NCI-H146 (cell line): Measurements from ENCODE around the gene SBF2.

Experiments
- DNase-seq: peaks from one replicate; lab custom pipeline; 2025; lab: John Stamatoyannopoulos, UW

SBF2 gene

GRCh38 chr11:9851366-9851765, 442.7 kb downstream of the SBF2 start:
- DNase-seq, result no peak

- no peak for DNase-seq
Measured at GRCh38 chr11:9850224-9850895, 443.7 kb downstream of the SBF2 start.

GRCh38 chr11:9849389-9849788, 444.6 kb downstream of the SBF2 start:
- DNase-seq, result no peak

GRCh38 chr11:9847636-9848035, 446.4 kb downstream of the SBF2 start:
- no peak for DNase-seq

GRCh38 chr11:9842923-9843322, 451.1 kb downstream of the SBF2 start:
- DNase-seq, result no peak

- no peak for DNase-seq
Measured at GRCh38 chr11:9840460-9841004, 453.5 kb downstream of the SBF2 start.

- no peak for DNase-seq
Measured at GRCh38 chr11:9839550-9839949, 454.5 kb downstream of the SBF2 start.

GRCh38 chr11:9838961-9839360, 455.1 kb downstream of the SBF2 start:
- DNase-seq, result no peak

- DNase-seq, result no peak
Measured at GRCh38 chr11:9838229-9838628, 455.8 kb downstream of the SBF2 start.

GRCh38 chr11:9834291-9834690, 459.7 kb downstream of the SBF2 start:
- no peak for DNase-seq

GRCh38 chr11:9831122-9831521, 462.9 kb downstream of the SBF2 start:
- DNase-seq, result peak; percentile 76

GRCh38 chr11:9827708-9828107, 466.3 kb downstream of the SBF2 start:
- DNase-seq, result no peak

GRCh38 chr11:9826390-9826789, 467.6 kb downstream of the SBF2 start:
- no peak for DNase-seq

- DNase-seq, result no peak
Measured at GRCh38 chr11:9825895-9826294, 468.1 kb downstream of the SBF2 start.

- DNase-seq, result no peak
Measured at GRCh38 chr11:9825315-9825714, 468.7 kb downstream of the SBF2 start.

- DNase-seq, result no peak
Measured at GRCh38 chr11:9823887-9824385, 470.1 kb downstream of the SBF2 start.

GRCh38 chr11:9823439-9823838, 470.6 kb downstream of the SBF2 start:
- no peak for DNase-seq

GRCh38 chr11:9821008-9821752, 472.8 kb downstream of the SBF2 start:
- peak; percentile 2 for DNase-seq

GRCh38 chr11:9820260-9820659, 473.8 kb downstream of the SBF2 start:
- DNase-seq, result no peak

GRCh38 chr11:9817191-9817590, 476.8 kb downstream of the SBF2 start:
- no peak for DNase-seq

- DNase-seq, result no peak
Measured at GRCh38 chr11:9815486-9816136, 478.4 kb downstream of the SBF2 start.

GRCh38 chr11:9814108-9814507, 479.9 kb downstream of the SBF2 start:
- DNase-seq, result no peak

- DNase-seq, result no peak
Measured at GRCh38 chr11:9808943-9809342, 485.1 kb downstream of the SBF2 start.
